IMR-90 (cell line): ENCODE results near the gene TEAD1. TPM values are rescaled to one million over a fixed set of nuclear protein-coding genes. Genes with fewer than 3 reads are reported as not detected.

Experiments used
- ATAC-seq: fragments of 200-7000 bp; cut with Tn5 transposase; 2 replicates; pipeline ENCODE4 v1.9.1; 2020; ENCODE audit warnings: low read depth, mild to moderate bottlenecking, moderate library complexity
- BruUV-seq: library from RNA; stranded (reverse); fragments of 400-500 nt; replicated peaks from 2 replicates; lab custom pipeline; 2021; lab: Mats Ljungman, UMichigan
- CTCF ChIA-PET: fragments of 300-600 bp; formaldehyde crosslinking; extraction: SDS; loops from one replicate; lab custom pipeline; 2021; ENCODE audit warnings: antibody characterized with exemption; lab: Yijun Ruan, JAX
- POLR2A ChIA-PET: fragments of 300-600 bp; sonication (Branson Sonifier 250); formaldehyde crosslinking; loops from one replicate; lab custom pipeline; 2022; ENCODE audit warnings: antibody characterized with exemption; ENCODE audit not compliant: unreplicated experiment; lab: Charles Lee
- DNase-seq: peaks from one replicate; pipeline ENCODE4 v3.0.0; 2013
- H2AFZ ChIP-seq: replicated peaks from 2 replicates; pipeline ENCODE3; 2013; ENCODE audit warnings: low read length, mild to moderate bottlenecking; ENCODE audit not compliant: poor library complexity
- H2AK5ac ChIP-seq: 2 replicates; pipeline ENCODE4 v1.6.1; 2013; ENCODE audit warnings: low read depth, low read length, inconsistent platforms
- H2AK9ac ChIP-seq: replicated peaks from 2 replicates; pipeline ENCODE3; 2013; ENCODE audit warnings: mild to moderate bottlenecking, low read depth, low read length, moderate library complexity; ENCODE audit not compliant: poor library complexity
- H2BK120ac ChIP-seq: 2 replicates; pipeline ENCODE4 v1.6.1; 2013; ENCODE audit warnings: low read depth, low read length, inconsistent platforms
- H2BK15ac ChIP-seq: 3 replicates; pipeline ENCODE4 v1.6.1; 2013; ENCODE audit warnings: low read depth, low read length, inconsistent platforms
- H2BK20ac ChIP-seq: 2 replicates; pipeline ENCODE4 v1.6.1; 2013; ENCODE audit warnings: low read depth, mild to moderate bottlenecking, inconsistent platforms, low read length, moderate library complexity
- H2BK5ac ChIP-seq: 2 replicates; pipeline ENCODE4 v1.6.1; 2013; ENCODE audit warnings: mild to moderate bottlenecking, low read depth, low read length, inconsistent platforms; ENCODE audit not compliant: poor library complexity, severe bottlenecking
- H3K14ac ChIP-seq: replicated peaks from 2 replicates; pipeline ENCODE4 v1.6.1; 2013; ENCODE audit warnings: low read depth, low read length, inconsistent platforms
- H3K18ac ChIP-seq: 2 replicates; pipeline ENCODE4 v1.6.1; 2013; ENCODE audit warnings: low read depth, low read length, control low read depth
- H3K23ac ChIP-seq: 2 replicates; pipeline ENCODE4 v1.6.1; 2013; ENCODE audit warnings: low read depth, low read length, inconsistent platforms
- H3K27ac ChIP-seq: 2 replicates; pipeline ENCODE4 v1.5.1; 2013; ENCODE audit warnings: mild to moderate bottlenecking, control low read depth, low read length; ENCODE audit not compliant: insufficient read depth
- H3K27me3 ChIP-seq: 2 replicates; pipeline ENCODE4 v1.6.1; 2013; ENCODE audit warnings: low read length; ENCODE audit not compliant: control insufficient read depth, insufficient read depth
- H3K36me3 ChIP-seq: 2 replicates; pipeline ENCODE4 v1.6.1; 2013; ENCODE audit warnings: low read length, mixed read lengths; ENCODE audit not compliant: control insufficient read depth, insufficient read depth
- H3K4ac ChIP-seq: 2 replicates; pipeline ENCODE4 v1.6.1; 2013; ENCODE audit warnings: low read depth, low read length, inconsistent platforms
- H3K4me1 ChIP-seq: 2 replicates; pipeline ENCODE4 v1.6.1; 2013; ENCODE audit warnings: low read length, mixed read lengths; ENCODE audit not compliant: control insufficient read depth, insufficient read depth
- H3K4me2 ChIP-seq: 2 replicates; pipeline ENCODE4 v1.6.1; 2013; ENCODE audit warnings: low read depth, mild to moderate bottlenecking, control low read depth, low read length, moderate library complexity
- H3K4me3 ChIP-seq: 2 replicates; pipeline ENCODE4 v1.5.1; 2013; ENCODE audit warnings: low read depth, mild to moderate bottlenecking, control low read depth, low read length, moderate library complexity; ENCODE audit not compliant: insufficient read depth
- H3K56ac ChIP-seq: 2 replicates; pipeline ENCODE4 v1.6.1; 2013; ENCODE audit warnings: low read length, inconsistent platforms; ENCODE audit not compliant: insufficient read depth; ENCODE audit errors: extremely low read depth
- H3K79me1 ChIP-seq, 2 experiments: 2 replicates each; pipeline ENCODE4 v1.6.1; 2013; ENCODE audit warnings: low read length in 2 of 2, inconsistent platforms in 1 of 2, low read depth in 1 of 2
- H3K9ac ChIP-seq: 2 replicates; pipeline ENCODE4 v1.6.1; 2013; ENCODE audit warnings: low read depth, low read length, control low read depth
- H3K9me1 ChIP-seq: 2 replicates; pipeline ENCODE4 v1.6.1; 2013; ENCODE audit warnings: low read length, inconsistent platforms; ENCODE audit not compliant: insufficient read depth
- H3K9me3 ChIP-seq: 2 replicates; pipeline ENCODE4 v1.6.1; 2013; ENCODE audit warnings: low read length; ENCODE audit not compliant: control insufficient read depth, insufficient read depth
- H4K20me1 ChIP-seq: 2 replicates; pipeline ENCODE4 v1.6.1; 2013; ENCODE audit warnings: low read length, inconsistent platforms; ENCODE audit not compliant: insufficient read depth
- H4K5ac ChIP-seq: 2 replicates; pipeline ENCODE4 v1.6.1; 2013; ENCODE audit warnings: mild to moderate bottlenecking, low read depth, low read length, control low read depth
- H4K8ac ChIP-seq, 2 experiments: 2 replicates each; pipeline ENCODE4 v1.6.1; 2013; ENCODE audit warnings: low read depth in 2 of 2, low read length in 2 of 2, control low read depth in 1 of 2, inconsistent platforms in 1 of 2
- H4K91ac ChIP-seq: 2 replicates; pipeline ENCODE4 v1.6.1; 2013; ENCODE audit warnings: low read depth, low read length, inconsistent platforms; ENCODE audit not compliant: insufficient read depth
- CEBPB ChIP-seq: IDR thresholded peaks from 2 replicates; pipeline ENCODE4 v1.6.1; 2012; ENCODE audit warnings: low read depth, low read length, improper control_type of control experiment
- FOS ChIP-seq: fragments of 150-350 bp; IDR thresholded peaks from 2 replicates; pipeline ENCODE4 v1.6.1; 2016; ENCODE audit warnings: low read depth, low read length
- RAD21 ChIP-seq: IDR thresholded peaks from 2 replicates; pipeline ENCODE4 v1.6.1; 2012; ENCODE audit warnings: low read length, improper control_type of control experiment
- RCOR1 ChIP-seq: IDR thresholded peaks from 2 replicates; pipeline ENCODE4 v1.6.1; 2012; ENCODE audit warnings: mild to moderate bottlenecking, low read length, improper control_type of control experiment; ENCODE audit not compliant: insufficient replicate concordance
- WGBS, 2 experiments: methylation state at CpG; one replicate each; pipeline versions ENCODE4 v1.1.5 to v1.1.7; 2013; ENCODE audit warnings: missing lambda C conversion rate in 2 of 2; ENCODE audit not compliant: insufficient read length in 1 of 2; ENCODE audit errors: extremely low coverage in 2 of 2; 5-methylcytosine and 5-hydroxymethylcytosine counted together
- dilution Hi-C: fragments of 300-500 bp; cut with HindIII; formaldehyde crosslinking; loops from one replicate; pipeline ENCODE4 v1.14.3; 2018; ENCODE audit warnings: low sequenced_read_pairs; ENCODE audit not compliant: unreplicated experiment
- in situ Hi-C: fragments of 300-500 bp; cut with MboI; formaldehyde crosslinking; loops from 3 replicates; pipeline ENCODE4 v1.14.3; 2019; ENCODE audit warnings: low sequenced_read_pairs, inconsistent platforms, mixed read lengths
- intact Hi-C: fragments of 100-400 bp; cut with micrococcal nuclease; formaldehyde crosslinking; loops from 2 replicates; pipeline ENCODE4 v1.10.0; 2022
- polyA plus RNA-seq, 3 experiments: library from polyadenylated mRNA; depleted of rRNA; stranded (reverse); fragments of >200 nt; gene quantifications; 2 replicates each; pipeline ENCODE4 v1.2.3, GENCODE V29; 2012; ENCODE audit warnings: low replicate concordance in 1 of 3
- total RNA-seq: library from RNA; depleted of rRNA; stranded (reverse); fragments of >200 nt; gene quantifications from 2 replicates; pipeline ENCODE4 v1.2.3, GENCODE V29; 2012

TEAD1 gene
- total and polyA plus RNA-seq, 2 of the 4 experiments (the other 2 are of a cell fraction): 51.8 to 69.2 TPM

DNA sequence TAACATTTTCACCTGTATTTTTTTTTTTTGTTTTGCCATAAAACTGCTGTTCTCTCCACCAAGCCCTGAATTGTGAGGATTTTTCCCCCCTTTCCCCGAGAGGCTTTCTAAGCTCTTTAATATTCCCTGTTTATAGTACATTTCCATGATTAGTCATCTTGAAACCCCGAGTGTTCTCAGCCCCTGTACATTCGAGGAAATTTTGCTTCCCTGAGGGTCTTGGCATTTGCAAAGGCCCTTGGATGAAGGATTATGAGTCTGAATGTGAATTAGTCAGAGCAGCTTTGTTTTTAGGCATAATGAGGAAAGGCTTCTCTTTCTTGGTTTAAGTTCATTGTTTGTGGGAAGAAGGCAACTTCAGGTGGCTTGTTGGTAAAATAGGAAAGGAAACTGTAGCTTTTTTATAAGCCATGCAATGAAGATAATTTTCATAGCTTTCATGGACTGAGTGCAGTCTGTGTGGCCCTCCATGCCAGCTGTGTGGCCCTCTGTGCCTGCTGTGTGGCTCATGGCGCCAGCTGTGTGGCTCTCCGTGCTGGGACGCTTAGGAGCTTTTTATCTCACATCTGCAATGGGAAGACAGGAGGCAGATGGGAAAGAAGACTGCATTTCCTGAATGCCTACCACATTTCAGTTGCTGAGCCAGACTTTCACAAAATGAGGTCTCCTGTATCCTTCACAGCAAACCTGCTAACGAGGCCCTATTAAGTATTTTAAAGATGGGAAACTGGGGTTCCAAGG lies 129.0 kb downstream of the TEAD1 start:
- no peak overlapping the region for H3K56ac ChIP-seq
- peak overlapping the region; percentile 32 for H3K14ac ChIP-seq
- H2BK15ac ChIP-seq: no peak overlapping the region
- peak; percentile 9; the same call in 1 of the 2 replicates for TF ChIP-seq RAD21
- no peak for TF ChIP-seq CEBPB
- TF ChIP-seq RCOR1: no peak
- peak; percentile 25; the same call in 1 of the 2 replicates for TF ChIP-seq FOS
- DNase-seq (peak; percentile 81), ATAC-seq (peak; percentile 19)
- no peak overlapping the region for H2BK20ac ChIP-seq
- H4K91ac ChIP-seq: no peak overlapping the region
- no peak overlapping the region for H2AK9ac ChIP-seq
- ChIA-PET POLR2A (no interaction called here), CTCF (no interaction called here)
- in situ Hi-C loops: no loop called here
- peaks cover 93% of the 10 kb centered on the region for H4K20me1 ChIP-seq
- H4K8ac ChIP-seq: peak overlapping the region in 1 of 2 experiments; percentile 8; a peak in 1 of 4 replicates
- H2BK5ac ChIP-seq: peak overlapping the region; percentile 35
- H2AK5ac ChIP-seq: peak overlapping the region; percentile 9; the same call in 1 of the 2 replicates
- H3K9me3 ChIP-seq: no peaks in the 10 kb centered on the region
- H3K9ac ChIP-seq: no peak overlapping the region
- peak overlapping the region; percentile 35; the same call in 1 of the 2 replicates for H3K4ac ChIP-seq
- peak overlapping the region; percentile 33; the same call in 1 of the 2 replicates for H3K4me2 ChIP-seq
- peaks cover 42 to 98% of the 10 kb centered on the region in 2 experiments for H3K79me1 ChIP-seq
- no TSS peak for BruUV-seq
- no peaks in the 10 kb centered on the region for H3K27me3 ChIP-seq
- H3K36me3 ChIP-seq: peaks cover 4% of the 10 kb centered on the region; the same call in 1 of the 2 replicates
- H3K9me1 ChIP-seq: peaks cover 44% of the 10 kb centered on the region
- H3K27ac ChIP-seq: peak overlapping the region; percentile 63; the same call in 1 of the 2 replicates
- no peak overlapping the region for H2AFZ ChIP-seq
- H3K23ac ChIP-seq: peak overlapping the region; percentile 64; the same call in 1 of the 2 replicates
- peak overlapping the region; percentile 8; the same call in 1 of the 2 replicates for H4K5ac ChIP-seq
- no peak overlapping the region for H2BK120ac ChIP-seq
- peak overlapping the region; percentile 28 for H3K18ac ChIP-seq
- dilution Hi-C loops: no loop called here
- intact Hi-C loops: loop anchor here (5.0 kb wide), 1 partner anchor 516 kb away; no protein-coding TSS in a partner anchor
- H3K4me3 ChIP-seq: no peak overlapping the region
- no CpG with 5 or more reads among the region's 7 CpGs for WGBS, 2 experiments
- peaks cover 39% of the 10 kb centered on the region for H3K4me1 ChIP-seq
